Keratinocyte (primary cell): Measurements from ENCODE around the gene RAC2. TPM values are rescaled to one million over a fixed set of nuclear protein-coding genes. Genes with fewer than 3 reads are reported as not detected.
A peak's percentile ranks its signal among the peaks of the same experiment; 100 is the strongest.

ENCODE experiments used
- DNase-seq: peaks from one replicate; pipeline ENCODE4 v3.0.0-alpha.2; 2011; ENCODE audit warnings: low read depth, missing footprints, low spot score
- FAIRE-seq: peaks from 2 replicates; lab custom pipeline; 2011; peaks lifted over from hg19 to GRCh38; lab: Jason Lieb, UNC
- H2AFZ ChIP-seq: 2 replicates; pipeline ENCODE4 v1.6.0; 2012; ENCODE audit warnings: low read length, control low read depth, inconsistent platforms; ENCODE audit not compliant: control insufficient read depth
- H3K27ac ChIP-seq: 2 replicates; pipeline ENCODE4 v1.5.1; 2011; ENCODE audit warnings: low read length; ENCODE audit not compliant: control insufficient read depth, insufficient read depth
- H3K27me3 ChIP-seq: 3 replicates; pipeline ENCODE4 v1.6.0; 2011; ENCODE audit warnings: low read length; ENCODE audit not compliant: control insufficient read depth, insufficient read depth; ENCODE audit errors: extremely low read depth
- H3K36me3 ChIP-seq, 2 experiments: 2 replicates in 1 of 2; 3 replicates in 1 of 2; pipeline ENCODE4 v1.5.1; 2011; ENCODE audit warnings: low read length in 2 of 2, mild to moderate bottlenecking in 1 of 2; ENCODE audit not compliant: control insufficient read depth in 2 of 2, insufficient read depth in 2 of 2; ENCODE audit errors: extremely low read depth in 1 of 2
- H3K4me1 ChIP-seq: 3 replicates; pipeline ENCODE4 v1.5.1; 2011; ENCODE audit warnings: low read length; ENCODE audit not compliant: control insufficient read depth, insufficient read depth; ENCODE audit errors: extremely low read depth
- H3K4me2 ChIP-seq: 3 replicates; pipeline ENCODE4 v1.6.0; 2011; ENCODE audit warnings: low read depth, low read length; ENCODE audit not compliant: control insufficient read depth, insufficient read depth; ENCODE audit errors: extremely low read depth
- H3K4me3 ChIP-seq, 3 experiments: fragments of 200-600 bp in 1 of 3; sonication (generic) in 1 of 3; 2 replicates in 2 of 3; 3 replicates in 1 of 3; pipeline ENCODE4 v1.5.1; 2011 to 2016; ENCODE audit warnings: low read length in 3 of 3, mild to moderate bottlenecking in 3 of 3, control low read depth in 2 of 3, inconsistent platforms in 1 of 3, low read depth in 1 of 3, mixed read lengths in 1 of 3, mixed run types in 1 of 3, moderate library complexity in 1 of 3; ENCODE audit not compliant: control insufficient read depth in 2 of 3, insufficient read depth in 2 of 3; ENCODE audit errors: extremely low read depth in 1 of 3
- H3K79me2 ChIP-seq: 2 replicates; pipeline ENCODE4 v1.6.0; 2012; ENCODE audit warnings: low read length; ENCODE audit not compliant: control insufficient read depth, insufficient read depth
- H3K9ac ChIP-seq: 3 replicates; pipeline ENCODE4 v1.6.0; 2011; ENCODE audit warnings: low read length; ENCODE audit not compliant: control insufficient read depth, insufficient read depth; ENCODE audit errors: extremely low read depth
- H3K9me1 ChIP-seq: 3 replicates; pipeline ENCODE4 v1.6.0; 2011; ENCODE audit warnings: low read length; ENCODE audit not compliant: control insufficient read depth, insufficient read depth; ENCODE audit errors: extremely low read depth
- H3K9me3 ChIP-seq: 2 replicates; pipeline ENCODE4 v1.5.1; 2012; ENCODE audit warnings: low read depth, low read length; ENCODE audit not compliant: control insufficient read depth
- H4K20me1 ChIP-seq: 3 replicates; pipeline ENCODE4 v1.6.0; 2011; ENCODE audit warnings: low read length; ENCODE audit not compliant: control insufficient read depth, insufficient read depth; ENCODE audit errors: extremely low read depth
- CTCF ChIP-seq, 3 experiments: IDR thresholded peaks in 1 of 3; conservative IDR thresholded peaks in 1 of 3; optimal IDR thresholded peaks in 1 of 3; 2 replicates in 2 of 3; 3 replicates in 1 of 3; pipeline versions ENCODE3 to v1.5.1; 2011; ENCODE audit warnings: low read length in 3 of 3, mild to moderate bottlenecking in 3 of 3, moderate library complexity in 2 of 3, control low read depth in 1 of 3, inconsistent platforms in 1 of 3; ENCODE audit not compliant: insufficient read depth in 2 of 3; ENCODE audit errors: extremely low read depth in 1 of 3
- EZH2 ChIP-seq: IDR thresholded peaks from one replicate; pipeline ENCODE4 v1.6.1; 2012; ENCODE audit warnings: inconsistent platforms, mild to moderate bottlenecking, low read length, moderate library complexity
- dilution Hi-C: fragments of 300-500 bp; cut with MboI; formaldehyde crosslinking; loops from one replicate; pipeline ENCODE4 v1.7.0; 2020; ENCODE audit warnings: low sequenced_read_pairs; ENCODE audit not compliant: extremely low pct_ligation_motif_present
- polyA plus RNA-seq, 5 experiments: library from polyadenylated mRNA; depleted of rRNA in 3 of 5; stranded (reverse) in 3 of 5; stranded (forward) in 1 of 5; unstranded in 1 of 5; fragments of >200 nt; gene quantifications; 1 replicate in 1 of 5; 2 replicates in 3 of 5; 3 replicates in 1 of 5; pipeline versions ENCODE4 v1.2.1 to v1.2.3, GENCODE V29; 2011 to 2012; ENCODE audit warnings: missing spikeins in 2 of 5, low read depth in 1 of 5, low replicate concordance in 1 of 5

The RAC2 gene
- polyA plus RNA-seq, 1 donor (not counting 4 experiments of a cell fraction or from before 2014, with no cell fraction given), result 78.6 TPM

GRCh38 chr22:37230673-37231405 is 13.2 kb downstream of the RAC2 start:
- TF ChIP-seq EZH2 (no peak), CTCF (optimal IDR thresholded peaks at IDR 0.05 in 1 of 3, IDR thresholded peaks at IDR 0.05 in 1 of 3, conservative IDR thresholded peaks at IDR 0.05 in 1 of 3; ENCODE audit: extremely low read depth in 1 of 3, insufficient read depth in 2 of 3, low read length in 3 of 3) (no peak)
- Histone ChIP-seq H3K27ac (no peak overlapping the region), H3K27me3 (no peaks in the 10 kb centered on the region), H3K79me2 (peaks cover 9% of the 10 kb centered on the region), H4K20me1 (peaks cover 8% of the 10 kb centered on the region), H3K4me1 (peaks cover 47% of the 10 kb centered on the region), H3K9me1 (no peaks in the 10 kb centered on the region), H3K4me2 (no peak overlapping the region), H3K9ac (no peak overlapping the region), H3K36me3 (peaks cover 19 to 32% of the 10 kb centered on the region in 2 experiments), H2AFZ (no peak overlapping the region), H3K4me3 (no peak overlapping the region), H3K9me3 (no peaks in the 10 kb centered on the region)
- FAIRE-seq (no peak), DNase-seq (no peak)
- dilution Hi-C loops, result no loop called here

GRCh38 chr22:37229805-37230672 is 14.0 kb downstream of the RAC2 start:
- FAIRE-seq, result peak; percentile 53
- no peaks in the 10 kb centered on the region for H3K9me3 ChIP-seq
- peaks cover 41% of the 10 kb centered on the region for H3K4me1 ChIP-seq
- H3K9me1 ChIP-seq, result no peaks in the 10 kb centered on the region
- TF ChIP-seq CTCF (optimal IDR thresholded peaks at IDR 0.05 in 1 of 3, IDR thresholded peaks at IDR 0.05 in 1 of 3, conservative IDR thresholded peaks at IDR 0.05 in 1 of 3; ENCODE audit: extremely low read depth in 1 of 3, insufficient read depth in 2 of 3, low read length in 3 of 3) (no peak), EZH2 (no peak)
- dilution Hi-C loops, result no loop called here
- H3K79me2 ChIP-seq, result peaks cover 2% of the 10 kb centered on the region
- H2AFZ ChIP-seq, result no peak overlapping the region
- H3K27me3 ChIP-seq, result no peaks in the 10 kb centered on the region
- DNase-seq, result no peak
- H3K9ac ChIP-seq, result peak overlapping the region; percentile 25
- peak overlapping the region; percentile 65 for H3K4me2 ChIP-seq
- peaks cover 25 to 30% of the 10 kb centered on the region in 2 experiments for H3K36me3 ChIP-seq
- H4K20me1 ChIP-seq, result peaks cover 8% of the 10 kb centered on the region
- H3K4me3 ChIP-seq, result peak overlapping the region in 1 of 3 experiments; percentile 34
- peak overlapping the region; percentile 59 for H3K27ac ChIP-seq
